ENCODE measurements around the gene RNF144A. TPM values are rescaled to one million over a fixed set of nuclear protein-coding genes. Genes with fewer than 3 reads are reported as not detected.

Gene RNF144A
- polyA plus RNA-seq, 1 of the 3 experiments (the other 2 are of a cell fraction) = 15.6 TPM

- no peak for TF ChIP-seq REST (IDR thresholded peaks at IDR 0.05; ENCODE audit: low read depth, low read length)
- TF ChIP-seq PBX3 (IDR thresholded peaks at IDR 0.05) = no peak
- no peak for TF ChIP-seq FOSL2 (IDR thresholded peaks at IDR 0.05; ENCODE audit: borderline replicate concordance, low read depth)
- TF ChIP-seq POLR2AphosphoS5 (IDR thresholded peaks at IDR 0.05; ENCODE audit: low read depth, low read length) = no peak
- no peak for TF ChIP-seq TEAD4 (IDR thresholded peaks at IDR 0.05; ENCODE audit: borderline replicate concordance, insufficient read depth)
- no peak for TF ChIP-seq IRF3 (IDR thresholded peaks at IDR 0.05; ENCODE audit: low read depth, low read length)
- no peak for TF ChIP-seq YY1 (IDR thresholded peaks at IDR 0.05; ENCODE audit: low read depth)
These were observed 172.1 kb downstream of the RNF144A start (continued) for GRCh38 chr2:7089284-7089683.

- CTCF ChIA-PET = no interaction called here
- no peak overlapping the region for H2AFZ ChIP-seq (ENCODE audit: low read depth)
- POLR2A ChIA-PET = no interaction called here
- no peaks in the 10 kb centered on the region for H3F3A ChIP-seq (replicated peaks; ENCODE audit: insufficient read depth)
- H3K79me2 ChIP-seq (ENCODE audit: insufficient read depth) = no peaks in the 10 kb centered on the region
- no peak for DNase-seq
- 78% methylated on average over 7 of the region's 26 CpGs for WGBS (ENCODE audit: low lambda C conversion rate)
- no peaks in the 10 kb centered on the region for H3K9me2 ChIP-seq
- no peaks in the 10 kb centered on the region for H4K20me1 ChIP-seq (ENCODE audit: insufficient read depth)
- H3K27me3 ChIP-seq (ENCODE audit: insufficient read depth) = no peaks in the 10 kb centered on the region
- no peaks in the 10 kb centered on the region for H3K36me3 ChIP-seq (replicated peaks in 1 of 2; ENCODE audit: control insufficient read depth in 1 of 2, insufficient read depth in 2 of 2, low read length in 1 of 2)
- H3K4me2 ChIP-seq = no peak overlapping the region
- no peak overlapping the region for H3K9ac ChIP-seq
- TF ChIP-seq TAF1 (IDR thresholded peaks at IDR 0.05; ENCODE audit: borderline replicate concordance, low read depth, low read length) = no peak
- no peak for TF ChIP-seq RXRA (IDR thresholded peaks at IDR 0.05; ENCODE audit: borderline replicate concordance, low read depth)
- no peak for TF ChIP-seq IRF3 (IDR thresholded peaks at IDR 0.05; ENCODE audit: low read depth, low read length)
- no peak for TF ChIP-seq CTCF (IDR thresholded peaks at IDR 0.05)
- no peak for TF ChIP-seq TEAD4 (IDR thresholded peaks at IDR 0.05; ENCODE audit: borderline replicate concordance, insufficient read depth)
- TF ChIP-seq USF1 (IDR thresholded peaks at IDR 0.05; ENCODE audit: borderline replicate concordance, low read depth) = no peak
- no peak for TF ChIP-seq NRF1 (IDR thresholded peaks at IDR 0.05; ENCODE audit: low read depth, low read length)
- no peak for TF ChIP-seq EZH2phosphoT487 (IDR thresholded peaks at IDR 0.05; ENCODE audit: borderline replicate concordance, low read depth)
- TF ChIP-seq FOSL2 (IDR thresholded peaks at IDR 0.05; ENCODE audit: borderline replicate concordance, low read depth) = no peak
- no peak for TF ChIP-seq YY1 (IDR thresholded peaks at IDR 0.05; ENCODE audit: low read depth)
- TF ChIP-seq MEF2A (IDR thresholded peaks at IDR 0.05; ENCODE audit: borderline replicate concordance, low read depth) = no peak
- no peak for TF ChIP-seq MXI1 (IDR thresholded peaks at IDR 0.05; ENCODE audit: low read depth, low read length)
- no peak for TF ChIP-seq RFX5 (IDR thresholded peaks at IDR 0.05; ENCODE audit: low read length)
- no peak overlapping the region for H3K4me3 ChIP-seq (ENCODE audit: low read depth in 2 of 2, low read length in 1 of 2)
- H3K9me3 ChIP-seq = no peaks in the 10 kb centered on the region
- no peak overlapping the region for H3K27ac ChIP-seq (ENCODE audit: low read depth in 2 of 2, low read length in 1 of 2)
- peaks cover 0 to 2% of the 10 kb centered on the region in 2 experiments; a peak in 1 of 4 replicates for H3K4me1 ChIP-seq (ENCODE audit: control insufficient read depth in 1 of 2, insufficient read depth in 2 of 2, low read depth in 1 of 2, low read length in 1 of 2)
These were observed 172.8 kb downstream of the RNF144A start for GRCh38 chr2:7089898-7090510.
